T-cell (primary cell): Measurements from ENCODE around the gene MAP7D2. TPM values are rescaled to one million over a fixed set of nuclear protein-coding genes. Genes with fewer than 3 reads are reported as not detected.

Experiments
- ATAC-seq, 4 experiments: fragments of 200-7000 bp in 3 of 4; fragments of 150-1000 bp in 1 of 4; cut with Tn5 transposase; replicated peaks in 1 of 4; 1 replicate in 3 of 4; 2 replicates in 1 of 4; pipeline ENCODE4 v1.10.0; 2021; ENCODE audit warnings: moderate library complexity in 3 of 4, mild to moderate bottlenecking in 2 of 4, moderate number of reproducible peaks in 1 of 4
- CTCF ChIA-PET, 2 donors: fragments of 300-600 bp; sonication (Branson Sonifier 250); formaldehyde crosslinking; loops; one replicate each; lab custom pipeline; 2022; ENCODE audit warnings: antibody characterized with exemption in 2 of 2; lab: Charles Lee
- POLR2A ChIA-PET, 2 donors: fragments of 300-600 bp; sonication (Branson Sonifier 250); formaldehyde crosslinking; loops; one replicate each; lab custom pipeline; 2022; ENCODE audit warnings: antibody characterized with exemption in 2 of 2; lab: Charles Lee
- DNase-seq, 35 experiments: peaks; one replicate each; pipeline versions ENCODE4 v3.0.0 to v3.0.0-alpha.2; 2013 to 2023
- H3K27ac ChIP-seq: one replicate; pipeline ENCODE4 v1.5.1; 2013; ENCODE audit warnings: low read length
- H3K27me3 ChIP-seq, 2 experiments: replicated peaks in 1 of 2; 1 replicate in 1 of 2; 2 replicates in 1 of 2; pipeline versions ENCODE4 v1.6.1 to v1.7.0; 2013; ENCODE audit warnings: low read length in 1 of 2, mixed read lengths in 1 of 2; ENCODE audit not compliant: control insufficient read depth in 2 of 2, insufficient read depth in 2 of 2; ENCODE audit errors: extremely low read depth in 1 of 2
- H3K36me3 ChIP-seq, 2 donors: 1 replicate in 1 of 2; 2 replicates in 1 of 2; pipeline versions ENCODE4 v1.6.1 to v1.7.0; 2013; ENCODE audit warnings: low read length in 1 of 2; ENCODE audit not compliant: control insufficient read depth in 2 of 2, insufficient read depth in 1 of 2; ENCODE audit errors: extremely low read depth in 1 of 2
- H3K4me1 ChIP-seq, 2 experiments: 1 replicate in 1 of 2; 2 replicates in 1 of 2; pipeline versions ENCODE4 v1.6.1 to v1.7.0; 2013; ENCODE audit warnings: low read length in 2 of 2, mixed read lengths in 1 of 2; ENCODE audit not compliant: insufficient read depth in 2 of 2, control insufficient read depth in 1 of 2; ENCODE audit errors: extremely low read depth in 1 of 2
- H3K4me3 ChIP-seq, 2 donors: 1 replicate in 1 of 2; 2 replicates in 1 of 2; pipeline versions ENCODE4 v1.5.1 to v1.7.0; 2013; ENCODE audit warnings: mild to moderate bottlenecking in 2 of 2, low read length in 1 of 2, moderate library complexity in 1 of 2; ENCODE audit not compliant: control insufficient read depth in 1 of 2; ENCODE audit errors: extremely low read depth in 1 of 2
- H3K9me3 ChIP-seq: 2 replicates; pipeline ENCODE4 v1.7.0; 2013
- H3K27ac Mint-ChIP-seq, 2 donors: one replicate each; pipeline ENCODE4 v1.8.0; 2020 to 2021; ENCODE audit warnings: mild to moderate bottlenecking in 2 of 2, mixed read lengths in 2 of 2
- H3K27me3 Mint-ChIP-seq, 2 donors: one replicate each; pipeline ENCODE4 v1.8.0; 2021 to 2022; ENCODE audit warnings: mixed read lengths in 2 of 2
- H3K36me3 Mint-ChIP-seq: one replicate; pipeline ENCODE4 v1.8.0; 2021; ENCODE audit warnings: mixed read lengths
- H3K4me1 Mint-ChIP-seq, 3 donors: one replicate each; pipeline ENCODE4 v1.8.0; 2020 to 2022; ENCODE audit warnings: mixed read lengths in 3 of 3, mild to moderate bottlenecking in 1 of 3
- H3K4me3 Mint-ChIP-seq, 3 donors: one replicate each; pipeline ENCODE4 v1.8.0; 2020 to 2022; ENCODE audit warnings: mild to moderate bottlenecking in 3 of 3, mixed read lengths in 3 of 3, moderate library complexity in 3 of 3
- H3K9me3 Mint-ChIP-seq, 3 donors: one replicate each; pipeline ENCODE4 v1.8.0; 2020 to 2022; ENCODE audit warnings: mixed read lengths in 3 of 3
- WGBS: methylation state at CpG from one replicate; pipeline ENCODE4 v1.1.5; 2013; ENCODE audit warnings: missing lambda C conversion rate; ENCODE audit not compliant: insufficient coverage; 5-methylcytosine and 5-hydroxymethylcytosine counted together
- total RNA-seq, 35 experiments: library from RNA in 6 of 35; stranded (reverse) in 6 of 35; fragments of 120-200 nt in 1 of 35; gene quantifications; one replicate each; pipeline versions ENCODE4 v1.2.1 to v1.2.4 and lab custom pipeline; 2013 to 2026

Gene MAP7D2
- total RNA-seq, 5 donors from 2014 or later (not counting 1 experiment from before 2014, with no cell fraction given) = 0.13 to 0.83 (median 0.65) TPM; not detected in 1

DNA sequence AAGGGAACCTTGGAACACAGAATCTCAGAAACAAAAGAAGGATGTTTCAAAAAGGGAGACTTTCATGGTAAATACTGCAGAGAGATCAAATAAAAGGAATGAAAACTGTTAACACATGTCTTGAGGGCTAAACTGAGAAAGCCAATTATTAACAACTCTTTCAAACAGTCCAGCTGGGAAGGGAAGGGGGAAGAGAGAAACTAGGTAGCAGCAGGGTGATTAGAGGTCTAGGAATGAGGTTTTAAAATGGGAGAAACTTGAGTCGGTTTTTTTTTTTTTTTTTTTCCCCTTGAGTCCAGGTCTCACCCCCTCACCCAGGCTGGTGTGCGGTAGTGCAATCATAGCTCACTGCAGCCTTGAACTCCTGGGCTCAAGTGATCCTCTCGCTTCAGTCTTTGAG, 130.2 kb downstream of the MAP7D2 start:
- Histone ChIP-seq H3K27me3 (no peaks in the 10 kb centered on the region), H3K27ac (no peak overlapping the region), H3K9me3 (no peaks in the 10 kb centered on the region), H3K4me1 (peaks cover 0 to 9% of the 10 kb centered on the region in 2 experiments), H3K4me3 (no peak overlapping the region), H3K36me3 (no peaks in the 10 kb centered on the region)
- DNase-seq (no peak), ATAC-seq (no peak)
- Mint-ChIP-seq H3K27me3 (peaks cover 0 to 7% of the 10 kb centered on the region in 2 donors), H3K27ac (no peak overlapping the region), H3K4me1 (peaks cover 18 to 34% (median 27%) of the 10 kb centered on the region in 3 donors), H3K36me3 (no peaks in the 10 kb centered on the region), H3K9me3 (no peaks in the 10 kb centered on the region), H3K4me3 (no peak overlapping the region)
- ChIA-PET CTCF (interaction anchor here in 1 of 2 donors (0.6 kb wide), 1 partner anchor 615 kb away, joined by 5 read pairs; no protein-coding TSS in a partner anchor), POLR2A (interaction anchor here (0.6 kb wide), 2 partner anchors 59 to 347 kb away, joined by 3 read pairs; no protein-coding TSS in a partner anchor)
- no CpG with 5 or more reads among the region's 3 CpGs for WGBS

DNA sequence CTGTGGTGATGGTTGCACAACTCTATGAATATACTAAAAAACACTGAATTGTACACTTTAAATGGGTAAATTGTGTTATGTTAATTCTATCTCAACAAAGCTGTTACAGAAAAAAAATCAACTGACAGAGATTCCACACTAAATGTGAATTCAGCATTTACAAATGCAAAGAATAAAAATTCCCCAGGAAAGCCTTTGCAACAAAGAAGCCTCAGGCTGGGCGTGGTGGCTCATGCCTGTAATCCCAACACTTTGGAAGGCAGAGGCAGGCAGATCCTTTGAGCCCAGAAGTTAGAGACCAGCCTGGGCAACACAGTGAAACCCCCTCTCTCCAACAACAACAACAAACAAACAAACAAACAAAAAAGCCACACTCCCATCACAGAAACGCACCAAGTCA, 134.8 kb downstream of the MAP7D2 start:
- Mint-ChIP-seq H3K4me1 (peaks cover 15 to 37% (median 17%) of the 10 kb centered on the region in 3 donors), H3K36me3 (peaks cover 15% of the 10 kb centered on the region)
- WGBS = no CpG with 5 or more reads among the region's 2 CpGs

DNA sequence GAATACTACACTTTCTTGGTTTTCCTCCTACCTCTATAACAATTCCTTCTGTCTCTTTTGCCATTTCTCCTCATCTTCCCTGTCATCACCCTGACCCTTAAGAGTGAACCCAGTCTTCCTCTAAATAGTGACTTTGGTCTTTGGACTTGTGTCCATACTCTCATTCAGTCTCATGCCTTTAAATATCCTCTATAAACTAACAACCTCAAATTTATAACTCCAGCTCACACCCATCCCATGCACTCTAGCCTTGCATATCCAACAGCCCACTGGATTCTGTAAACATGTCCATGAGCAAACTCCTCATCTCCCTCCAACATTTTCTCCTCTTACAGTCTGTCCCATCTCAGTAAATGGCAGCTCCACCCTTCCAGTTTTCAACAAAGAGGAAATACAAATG, 140.9 kb downstream of the MAP7D2 start:
- ATAC-seq (no peak), DNase-seq (no peak)
- Mint-ChIP-seq H3K27me3 (peaks cover 0 to 4% of the 10 kb centered on the region in 2 donors), H3K4me1 (peaks cover 8 to 30% (median 11%) of the 10 kb centered on the region in 3 donors), H3K27ac (no peak overlapping the region), H3K4me3 (no peak overlapping the region), H3K9me3 (no peaks in the 10 kb centered on the region), H3K36me3 (peaks cover 21% of the 10 kb centered on the region)
- peaks cover 0 to 5% of the 10 kb centered on the region in 2 experiments for H3K4me1 ChIP-seq
- no peaks in the 10 kb centered on the region for H3K9me3 ChIP-seq
- CTCF ChIA-PET = no interaction called here
- no peak overlapping the region for H3K27ac ChIP-seq
- POLR2A ChIA-PET = no interaction called here
- no peak overlapping the region for H3K4me3 ChIP-seq
- H3K36me3 ChIP-seq = no peaks in the 10 kb centered on the region
- no peaks in the 10 kb centered on the region for H3K27me3 ChIP-seq

More for the DNA sequence above, 134.8 kb downstream of the MAP7D2 start:
- H3K9me3 ChIP-seq = no peaks in the 10 kb centered on the region
- no peaks in the 10 kb centered on the region for H3K9me3 Mint-ChIP-seq
- no peak overlapping the region for H3K27ac ChIP-seq
- H3K4me3 Mint-ChIP-seq = no peak overlapping the region
- ChIA-PET CTCF (interaction anchor here in 1 of 2 donors (0.7 kb wide), 1 partner anchor 104 kb away, joined by 3 read pairs; no protein-coding TSS in a partner anchor), POLR2A (no interaction called here)
- H3K27me3 Mint-ChIP-seq = no peaks in the 10 kb centered on the region
- DNase-seq (no peak), ATAC-seq (no peak)
- H3K27me3 ChIP-seq = no peaks in the 10 kb centered on the region
- H3K36me3 ChIP-seq = no peaks in the 10 kb centered on the region
- peak overlapping the region in 1 of 2 donors; percentile 38 for H3K27ac Mint-ChIP-seq
- H3K4me1 ChIP-seq = peaks cover 0 to 5% of the 10 kb centered on the region in 2 experiments
- no peak overlapping the region for H3K4me3 ChIP-seq

DNA sequence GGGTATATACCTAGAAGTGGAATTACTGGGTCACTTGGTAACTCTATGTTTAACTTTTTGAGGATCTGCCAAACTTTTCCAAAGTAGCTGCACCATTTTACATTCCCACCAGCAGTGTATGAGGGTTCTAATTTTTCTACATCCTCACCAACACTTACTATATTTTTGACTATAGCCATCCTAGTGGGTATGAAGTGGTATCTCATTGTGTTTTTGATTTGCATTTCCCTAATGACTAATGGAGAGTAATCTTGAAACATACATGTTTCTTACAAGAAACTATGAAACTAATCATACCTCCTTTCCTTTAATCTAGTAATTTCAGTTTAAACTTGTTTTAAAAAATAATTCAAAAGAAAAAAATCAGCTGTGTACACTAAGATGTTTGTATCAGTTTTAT, 143.7 kb downstream of the MAP7D2 start:
- Histone ChIP-seq H3K27ac (no peak overlapping the region), H3K27me3 (no peaks in the 10 kb centered on the region), H3K4me1 (no peaks in the 10 kb centered on the region), H3K9me3 (no peaks in the 10 kb centered on the region), H3K4me3 (no peak overlapping the region), H3K36me3 (peaks cover 0 to 2% of the 10 kb centered on the region in 2 donors)
- Mint-ChIP-seq H3K4me1 (peaks cover 5 to 22% (median 7%) of the 10 kb centered on the region in 3 donors), H3K4me3 (no peak overlapping the region), H3K27ac (no peak overlapping the region), H3K36me3 (peaks cover 20% of the 10 kb centered on the region), H3K9me3 (no peaks in the 10 kb centered on the region), H3K27me3 (peaks cover 0 to 4% of the 10 kb centered on the region in 2 donors)
- DNase-seq (no peak), ATAC-seq (no peak)
- ChIA-PET CTCF (no interaction called here), POLR2A (no interaction called here)

DNA sequence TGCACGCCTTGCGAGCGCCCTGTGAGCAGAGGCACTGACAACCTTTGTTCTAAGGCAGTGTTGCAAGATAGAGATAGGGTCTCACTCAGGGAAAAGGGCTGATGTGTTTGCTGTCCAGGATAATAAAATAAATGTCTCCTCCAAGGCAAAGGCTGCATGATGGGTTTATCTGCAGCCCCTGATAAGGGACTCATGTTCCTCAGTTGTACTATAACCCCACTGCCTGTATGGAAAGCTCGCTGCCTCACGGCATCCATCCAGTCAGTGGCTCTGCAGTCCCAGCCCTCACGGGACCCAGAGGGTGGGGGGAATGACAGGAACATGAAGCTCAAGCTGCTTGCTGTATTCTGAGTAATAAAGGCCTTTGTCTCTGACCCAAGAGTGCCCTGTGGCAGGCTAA, 148.4 kb downstream of the MAP7D2 start:
- no peaks in the 10 kb centered on the region for H3K27me3 ChIP-seq
- POLR2A ChIA-PET = no interaction called here

DNA sequence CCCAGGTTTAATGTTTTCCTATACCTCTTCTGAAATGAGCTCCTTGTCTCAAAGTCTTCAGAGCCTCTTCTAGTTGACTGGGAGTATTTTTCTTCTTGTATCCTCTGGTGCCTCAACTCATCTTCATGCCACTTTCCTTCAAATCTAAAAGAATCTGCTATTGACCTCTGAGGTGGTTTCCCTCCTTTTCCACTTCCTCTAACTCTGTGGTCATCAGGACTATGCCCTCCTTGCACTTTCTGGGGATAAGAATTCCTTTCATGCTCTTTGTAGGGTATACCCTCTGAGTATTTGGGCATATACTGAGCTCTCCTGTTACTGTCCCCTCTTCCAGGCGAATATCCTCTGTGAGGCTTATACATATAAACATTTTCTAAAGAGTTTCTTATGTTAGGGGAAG, 150.7 kb downstream of the MAP7D2 start:
- ChIA-PET POLR2A (no interaction called here), CTCF (no interaction called here)
- DNase-seq = no peak
- Mint-ChIP-seq H3K27ac (no peak overlapping the region), H3K4me3 (no peak overlapping the region), H3K36me3 (peaks cover 32% of the 10 kb centered on the region), H3K9me3 (no peaks in the 10 kb centered on the region), H3K27me3 (peaks cover 0 to under 1% of the 10 kb centered on the region in 2 donors), H3K4me1 (peaks cover 2 to 4% (median 3%) of the 10 kb centered on the region in 3 donors)
- H3K36me3 ChIP-seq = peaks cover 0 to 17% of the 10 kb centered on the region in 2 donors
- H3K4me1 ChIP-seq = no peaks in the 10 kb centered on the region
- ATAC-seq = no peak
- H3K4me3 ChIP-seq = no peak overlapping the region
- no CpG with 5 or more reads among the region's 1 CpG for WGBS
- no peaks in the 10 kb centered on the region for H3K9me3 ChIP-seq
- H3K27ac ChIP-seq = no peak overlapping the region
- no peaks in the 10 kb centered on the region for H3K27me3 ChIP-seq

More for the DNA sequence above, 148.4 kb downstream of the MAP7D2 start:
- no CpG with 5 or more reads among the region's 6 CpGs for WGBS
- no peak for DNase-seq
- Histone ChIP-seq H3K4me3 (no peak overlapping the region), H3K4me1 (no peaks in the 10 kb centered on the region), H3K36me3 (peaks cover 0 to 17% of the 10 kb centered on the region in 2 donors), H3K27ac (no peak overlapping the region), H3K9me3 (no peaks in the 10 kb centered on the region)
- no peak for ATAC-seq
- H3K9me3 Mint-ChIP-seq = no peaks in the 10 kb centered on the region
- H3K4me1 Mint-ChIP-seq = peaks cover under 1 to 8% (median 3%) of the 10 kb centered on the region in 3 donors
- H3K27ac Mint-ChIP-seq = no peak overlapping the region
- peaks cover 26% of the 10 kb centered on the region for H3K36me3 Mint-ChIP-seq
- no peak overlapping the region for H3K4me3 Mint-ChIP-seq
- CTCF ChIA-PET = no interaction called here
- H3K27me3 Mint-ChIP-seq = no peaks in the 10 kb centered on the region
